Choroid plexus epithelial cell (primary cell): ENCODE data around the gene ADAM29.
"Not testable (repeated sequence)": the region's sequence is repeated elsewhere in the genome, so short reads cannot be mapped to it uniquely, and the experiment has no call there.

Source experiments
- DNase-seq: peaks from one replicate; pipeline ENCODE4 v3.0.0-alpha.2; 2010; ENCODE audit warnings: low read depth
- H3K4me3 ChIP-seq: 2 replicates; pipeline ENCODE4 v1.5.1; 2011; ENCODE audit warnings: low read depth, mild to moderate bottlenecking, control low read depth, low read length, moderate library complexity
- TF ChIP-seq, protein P1 (sequence below): conservative IDR thresholded peaks from 2 replicates; pipeline ENCODE4 v1.5.1; 2011; ENCODE audit warnings: low read depth, mild to moderate bottlenecking, control low read depth, inconsistent platforms, low read length, moderate library complexity

ADAM29 gene

DNA sequence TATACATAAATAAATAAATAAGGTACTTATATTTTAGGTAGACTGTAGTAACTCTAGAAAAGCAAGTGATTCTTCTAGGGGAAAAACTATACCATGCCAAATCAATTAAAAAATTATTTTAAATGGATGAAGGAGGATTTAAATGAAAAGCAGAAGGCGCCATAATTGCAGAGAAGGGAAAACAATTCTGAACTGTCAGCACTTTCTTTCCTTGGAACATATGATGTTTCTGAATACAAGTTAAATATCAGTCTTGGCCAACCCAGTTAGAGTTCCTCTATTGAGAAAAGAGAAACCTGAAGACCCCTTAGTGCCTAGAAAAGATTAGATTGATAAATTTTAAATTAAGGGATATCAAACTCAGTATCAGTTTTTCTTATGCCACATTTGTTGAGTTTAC lies 75.8 kb downstream of the ADAM29 start:
- no peak for DNase-seq
- H3K4me3 ChIP-seq: no peak overlapping the region
- TF ChIP-seq, protein P1, sequence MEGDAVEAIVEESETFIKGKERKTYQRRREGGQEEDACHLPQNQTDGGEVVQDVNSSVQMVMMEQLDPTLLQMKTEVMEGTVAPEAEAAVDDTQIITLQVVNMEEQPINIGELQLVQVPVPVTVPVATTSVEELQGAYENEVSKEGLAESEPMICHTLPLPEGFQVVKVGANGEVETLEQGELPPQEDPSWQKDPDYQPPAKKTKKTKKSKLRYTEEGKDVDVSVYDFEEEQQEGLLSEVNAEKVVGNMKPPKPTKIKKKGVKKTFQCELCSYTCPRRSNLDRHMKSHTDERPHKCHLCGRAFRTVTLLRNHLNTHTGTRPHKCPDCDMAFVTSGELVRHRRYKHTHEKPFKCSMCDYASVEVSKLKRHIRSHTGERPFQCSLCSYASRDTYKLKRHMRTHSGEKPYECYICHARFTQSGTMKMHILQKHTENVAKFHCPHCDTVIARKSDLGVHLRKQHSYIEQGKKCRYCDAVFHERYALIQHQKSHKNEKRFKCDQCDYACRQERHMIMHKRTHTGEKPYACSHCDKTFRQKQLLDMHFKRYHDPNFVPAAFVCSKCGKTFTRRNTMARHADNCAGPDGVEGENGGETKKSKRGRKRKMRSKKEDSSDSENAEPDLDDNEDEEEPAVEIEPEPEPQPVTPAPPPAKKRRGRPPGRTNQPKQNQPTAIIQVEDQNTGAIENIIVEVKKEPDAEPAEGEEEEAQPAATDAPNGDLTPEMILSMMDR: no peak

DNA sequence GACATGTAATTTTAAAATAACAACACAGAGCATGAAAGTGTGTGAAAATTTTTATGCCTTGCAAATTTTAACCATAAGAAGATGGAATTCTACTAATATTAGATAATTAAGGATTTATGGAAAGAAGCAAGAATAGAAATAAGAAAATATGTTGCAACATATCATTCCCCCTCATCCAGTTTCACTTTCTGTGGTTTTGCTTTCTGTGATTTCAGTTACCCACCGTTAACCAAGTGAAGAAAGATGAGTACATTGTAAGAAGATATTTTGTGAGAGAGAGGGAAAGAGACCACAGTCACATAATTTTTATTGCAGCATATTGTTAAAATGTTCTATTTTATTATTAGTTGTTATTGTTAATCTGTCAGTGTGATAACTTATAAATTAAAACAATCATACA lies 77.9 kb downstream of the ADAM29 start:
- peak; percentile 42 for DNase-seq
- TF ChIP-seq, protein P1: no peak
- H3K4me3 ChIP-seq: no peak overlapping the region

DNA sequence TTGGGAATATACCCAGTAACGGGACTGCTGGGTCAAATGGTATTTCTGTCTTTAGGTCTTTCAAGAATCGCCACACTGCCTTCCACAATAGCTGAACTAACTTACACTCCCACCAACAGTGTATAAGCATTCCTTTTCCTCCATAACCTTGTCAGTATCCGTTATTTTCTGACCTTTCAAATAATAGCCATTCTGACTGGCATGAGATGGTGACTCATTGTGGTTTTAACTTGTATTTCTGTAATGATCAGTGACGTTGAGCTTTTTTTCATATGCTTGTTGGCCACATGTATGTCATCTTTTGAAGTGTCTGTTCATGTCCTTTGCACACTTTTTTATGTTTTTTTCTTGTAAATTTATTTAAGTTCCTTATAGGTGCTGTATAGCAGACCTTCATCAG lies 81.2 kb downstream of the ADAM29 start:
- DNase-seq: peak; percentile 68
- TF ChIP-seq, protein P1: no peak
- H3K4me3 ChIP-seq: no peak overlapping the region

DNA sequence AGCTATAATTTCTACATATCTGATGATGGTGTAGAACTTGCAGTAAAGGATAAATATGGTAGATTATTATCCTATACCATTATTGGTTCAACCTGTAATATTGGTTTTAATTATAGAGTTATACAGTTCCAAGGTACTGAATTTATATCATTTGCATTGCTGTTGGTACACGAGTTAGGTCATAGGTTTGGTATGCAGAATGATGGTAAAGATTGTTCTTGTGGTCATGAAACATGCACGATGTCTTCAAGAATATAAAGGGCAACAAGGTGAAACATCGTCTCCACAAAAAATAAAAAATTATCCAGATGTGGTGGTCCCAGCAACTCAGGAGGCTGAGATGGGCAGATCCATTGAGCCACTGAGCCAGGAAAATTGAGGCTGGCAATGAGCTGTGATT lies 99.6 kb downstream of the ADAM29 start:
- H3K4me3 ChIP-seq: no peak overlapping the region
- no peak for DNase-seq
- TF ChIP-seq, protein P1: no peak

DNA sequence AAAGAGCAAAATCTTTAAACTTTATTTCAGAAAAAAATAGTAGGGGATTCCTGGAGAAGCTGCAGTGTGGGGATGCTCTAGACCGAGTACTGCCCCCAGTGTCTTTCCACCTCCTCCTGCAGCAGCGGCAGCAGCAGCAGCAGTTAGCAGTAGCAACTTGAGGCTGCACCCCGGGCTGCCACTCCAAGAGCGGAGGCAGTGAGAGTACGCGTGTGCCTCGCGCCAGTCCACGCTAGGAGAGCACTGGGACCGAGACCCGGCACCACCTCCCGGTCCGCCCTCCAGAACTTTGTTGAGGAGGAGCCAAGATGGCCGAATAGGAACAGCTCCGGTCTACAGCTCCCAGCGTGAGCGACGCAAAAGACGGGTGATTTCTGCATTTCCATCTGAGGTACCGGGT lies 101.3 kb downstream of the ADAM29 start:
- not testable (repeated sequence) for H3K4me3 ChIP-seq, DNase-seq
